ENCODE measurements around the gene PBX1. TPM values are rescaled to one million over a fixed set of nuclear protein-coding genes. Genes with fewer than 3 reads are reported as not detected.

Gene PBX1
- total and polyA plus RNA-seq, 2 donors (not counting 3 experiments of a cell fraction or from before 2014, with no cell fraction given) = 10.7 to 24.1 TPM

GRCh38 chr1:164876398-164877116 is 317.6 kb downstream of the PBX1 start:
- Histone ChIP-seq H3K4me2 (ENCODE audit: insufficient read depth, low read length) (no peak overlapping the region), H3K27ac (ENCODE audit: insufficient read depth, low read depth, low read length) (no peak overlapping the region), H3K9ac (replicated peaks; ENCODE audit: extremely low read depth, insufficient read depth, low read length) (no peak overlapping the region), H4K20me1 (replicated peaks; ENCODE audit: control insufficient read depth, extremely low read depth, insufficient read depth, low read length) (no peaks in the 10 kb centered on the region), H3K4me3 (replicated peaks in 1 of 3; ENCODE audit: insufficient read depth in 1 of 3, low read depth in 1 of 3, low read length in 3 of 3) (no peak overlapping the region), H3K9me1 (replicated peaks; ENCODE audit: control insufficient read depth, extremely low read depth, insufficient read depth, low read length) (peaks cover 3% of the 10 kb centered on the region), H3K79me2 (ENCODE audit: control insufficient read depth, insufficient read depth, low read length) (no peaks in the 10 kb centered on the region), H3K9me3 (replicated peaks; ENCODE audit: control insufficient read depth, insufficient read depth, low read length) (no peaks in the 10 kb centered on the region), H2AFZ (ENCODE audit: low read depth, low read length) (no peak overlapping the region), H3K36me3 (ENCODE audit: control insufficient read depth in 2 of 2, extremely low read depth in 1 of 2, insufficient read depth in 2 of 2, low read length in 2 of 2) (no peaks in the 10 kb centered on the region), H3K4me1 (ENCODE audit: control insufficient read depth, extremely low read depth, insufficient read depth, low read length) (no peaks in the 10 kb centered on the region), H3K27me3 (ENCODE audit: control insufficient read depth in 2 of 2, insufficient read depth in 2 of 2, low read length in 2 of 2) (no peaks in the 10 kb centered on the region)
- FAIRE-seq (no peak), DNase-seq (ENCODE audit: low read depth, low spot score) (no peak)
- TF ChIP-seq MYC (IDR thresholded peaks at IDR 0.05; ENCODE audit: low read depth, low read length) (no peak), POLR2A (IDR thresholded peaks at IDR 0.05; ENCODE audit: low read depth, low read length) (no peak), POLR2AphosphoS5 (IDR thresholded peaks at IDR 0.05; ENCODE audit: insufficient read depth, low read depth, low read length) (no peak), JUN (IDR thresholded peaks at IDR 0.05; ENCODE audit: borderline replicate concordance, insufficient read depth, insufficient read length, low read depth) (no peak), FOS (IDR thresholded peaks at IDR 0.05; ENCODE audit: borderline replicate concordance, insufficient read depth, low read length) (no peak), MAX (IDR thresholded peaks at IDR 0.05; ENCODE audit: insufficient read depth, insufficient read length) (no peak), GATA2 (IDR thresholded peaks at IDR 0.05; ENCODE audit: insufficient read depth, insufficient read length, low read depth, low read length) (no peak), EZH2 (IDR thresholded peaks at IDR 0.05; ENCODE audit: borderline replicate concordance, low read depth, low read length, severe bottlenecking) (no peak)
- TF ChIP-seq, protein P1, sequence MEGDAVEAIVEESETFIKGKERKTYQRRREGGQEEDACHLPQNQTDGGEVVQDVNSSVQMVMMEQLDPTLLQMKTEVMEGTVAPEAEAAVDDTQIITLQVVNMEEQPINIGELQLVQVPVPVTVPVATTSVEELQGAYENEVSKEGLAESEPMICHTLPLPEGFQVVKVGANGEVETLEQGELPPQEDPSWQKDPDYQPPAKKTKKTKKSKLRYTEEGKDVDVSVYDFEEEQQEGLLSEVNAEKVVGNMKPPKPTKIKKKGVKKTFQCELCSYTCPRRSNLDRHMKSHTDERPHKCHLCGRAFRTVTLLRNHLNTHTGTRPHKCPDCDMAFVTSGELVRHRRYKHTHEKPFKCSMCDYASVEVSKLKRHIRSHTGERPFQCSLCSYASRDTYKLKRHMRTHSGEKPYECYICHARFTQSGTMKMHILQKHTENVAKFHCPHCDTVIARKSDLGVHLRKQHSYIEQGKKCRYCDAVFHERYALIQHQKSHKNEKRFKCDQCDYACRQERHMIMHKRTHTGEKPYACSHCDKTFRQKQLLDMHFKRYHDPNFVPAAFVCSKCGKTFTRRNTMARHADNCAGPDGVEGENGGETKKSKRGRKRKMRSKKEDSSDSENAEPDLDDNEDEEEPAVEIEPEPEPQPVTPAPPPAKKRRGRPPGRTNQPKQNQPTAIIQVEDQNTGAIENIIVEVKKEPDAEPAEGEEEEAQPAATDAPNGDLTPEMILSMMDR (IDR thresholded peaks at IDR 0.05; ENCODE audit: extremely low read depth in 1 of 2, insufficient read depth in 1 of 2, low read depth in 1 of 2, low read length in 2 of 2) = no peak
- intact Hi-C loops (cut with micrococcal nuclease) = no loop called here
- CTCF ChIA-PET = no interaction called here
- BruUV-seq (replicated peaks) = no TSS peak
- POLR2A ChIA-PET = no interaction called here
- dilution Hi-C loops (cut with MboI; ENCODE audit: extremely low pct_ligation_motif_present, low sequenced_read_pairs) = no loop called here
